Tibial artery (tissue), 4 donors: Measurements from ENCODE around the gene MINDY4.
A peak's percentile ranks its signal among the peaks of the same experiment; 100 is the strongest.

Source experiments
- DNase-seq, 2 donors: peaks; one replicate each; pipeline ENCODE4 v3.0.0-alpha.2; 2019
- H3K27ac ChIP-seq, 2 donors: fragments of 200-600 bp; sonication (generic) in 1 of 2; 1 replicate in 1 of 2; 2 replicates in 1 of 2; pipeline ENCODE4 v1.5.1; 2018 to 2019; ENCODE audit warnings: mild to moderate bottlenecking in 1 of 2
- H3K27me3 ChIP-seq, 2 donors: fragments of 200-600 bp; sonication (generic) in 1 of 2; one replicate each; pipeline versions ENCODE4 v1.5.1 to v1.6.0; 2016 to 2019
- H3K36me3 ChIP-seq, 3 donors: fragments of 200-600 bp; sonication (generic) in 2 of 3; one replicate each; pipeline ENCODE4 v1.5.1; 2016 to 2019; ENCODE audit warnings: mild to moderate bottlenecking in 2 of 3
- H3K4me1 ChIP-seq, 4 donors: fragments of 200-600 bp; sonication (generic) in 2 of 4; 1 replicate in 3 of 4; 2 replicates in 1 of 4; pipeline ENCODE4 v1.5.1; 2016 to 2019
- H3K4me3 ChIP-seq, 2 donors: fragments of 200-600 bp; sonication (generic) in 1 of 2; 1 replicate in 1 of 2; 2 replicates in 1 of 2; pipeline ENCODE4 v1.5.1; 2018 to 2019; ENCODE audit warnings: mild to moderate bottlenecking in 2 of 2
- H3K9me3 ChIP-seq, 3 donors: fragments of 200-600 bp; sonication (generic) in 1 of 3; one replicate each; pipeline ENCODE4 v1.5.1; 2016 to 2019
- intact Hi-C: fragments of 100-400 bp; cut with DNase I; formaldehyde crosslinking; loops from one replicate; pipeline ENCODE4 v1.15.0; 2023; ENCODE audit warnings: low total_unique reads
- TF ChIP-seq, protein P1 (sequence below), 2 experiments: fragments of 200-600 bp in 1 of 2; fragments of 450-650 bp in 1 of 2; IDR thresholded peaks; one replicate each; pipeline ENCODE4 v1.5.1; 2017 to 2019; ENCODE audit warnings: antibody characterized with exemption in 2 of 2, mild to moderate bottlenecking in 1 of 2, moderate library complexity in 1 of 2

Gene MINDY4

DNA sequence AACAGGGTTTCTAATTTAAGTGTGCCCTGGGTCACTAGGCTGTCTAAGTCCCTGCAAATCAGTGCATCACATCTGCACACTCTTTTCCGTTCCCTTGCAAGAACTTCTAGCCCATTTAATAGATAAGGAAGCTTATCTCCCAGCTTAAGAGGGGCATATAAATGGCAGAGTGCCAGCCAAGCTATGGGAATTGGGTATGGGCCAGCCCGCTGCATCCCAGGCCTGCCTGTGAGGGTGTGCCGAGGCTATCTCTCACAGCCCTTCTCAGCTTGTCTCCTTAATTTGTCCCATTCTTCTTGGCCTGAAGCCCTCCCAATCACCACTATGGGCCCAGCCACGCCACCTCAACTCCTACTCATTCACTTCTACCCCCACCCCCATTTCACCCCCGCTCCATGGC is 155.1 kb downstream of the MINDY4 start:
- TF ChIP-seq, protein P1, sequence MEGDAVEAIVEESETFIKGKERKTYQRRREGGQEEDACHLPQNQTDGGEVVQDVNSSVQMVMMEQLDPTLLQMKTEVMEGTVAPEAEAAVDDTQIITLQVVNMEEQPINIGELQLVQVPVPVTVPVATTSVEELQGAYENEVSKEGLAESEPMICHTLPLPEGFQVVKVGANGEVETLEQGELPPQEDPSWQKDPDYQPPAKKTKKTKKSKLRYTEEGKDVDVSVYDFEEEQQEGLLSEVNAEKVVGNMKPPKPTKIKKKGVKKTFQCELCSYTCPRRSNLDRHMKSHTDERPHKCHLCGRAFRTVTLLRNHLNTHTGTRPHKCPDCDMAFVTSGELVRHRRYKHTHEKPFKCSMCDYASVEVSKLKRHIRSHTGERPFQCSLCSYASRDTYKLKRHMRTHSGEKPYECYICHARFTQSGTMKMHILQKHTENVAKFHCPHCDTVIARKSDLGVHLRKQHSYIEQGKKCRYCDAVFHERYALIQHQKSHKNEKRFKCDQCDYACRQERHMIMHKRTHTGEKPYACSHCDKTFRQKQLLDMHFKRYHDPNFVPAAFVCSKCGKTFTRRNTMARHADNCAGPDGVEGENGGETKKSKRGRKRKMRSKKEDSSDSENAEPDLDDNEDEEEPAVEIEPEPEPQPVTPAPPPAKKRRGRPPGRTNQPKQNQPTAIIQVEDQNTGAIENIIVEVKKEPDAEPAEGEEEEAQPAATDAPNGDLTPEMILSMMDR (IDR thresholded peaks at IDR 0.05): no peak
- DNase-seq: peak; percentile 19 to 54
- intact Hi-C loops: no loop called here
- no peaks in the 10 kb centered on the region for H3K27me3 ChIP-seq
- H3K9me3 ChIP-seq: peaks cover 0 to 7% (median 0%) of the 10 kb centered on the region in 3 donors
- peaks cover 0 to 11% (median 10%) of the 10 kb centered on the region in 4 donors for H3K4me1 ChIP-seq
- no peak overlapping the region for H3K27ac ChIP-seq
- H3K4me3 ChIP-seq: no peak overlapping the region
- H3K36me3 ChIP-seq: peaks cover 44 to 64% (median 62%) of the 10 kb centered on the region in 3 donors

DNA sequence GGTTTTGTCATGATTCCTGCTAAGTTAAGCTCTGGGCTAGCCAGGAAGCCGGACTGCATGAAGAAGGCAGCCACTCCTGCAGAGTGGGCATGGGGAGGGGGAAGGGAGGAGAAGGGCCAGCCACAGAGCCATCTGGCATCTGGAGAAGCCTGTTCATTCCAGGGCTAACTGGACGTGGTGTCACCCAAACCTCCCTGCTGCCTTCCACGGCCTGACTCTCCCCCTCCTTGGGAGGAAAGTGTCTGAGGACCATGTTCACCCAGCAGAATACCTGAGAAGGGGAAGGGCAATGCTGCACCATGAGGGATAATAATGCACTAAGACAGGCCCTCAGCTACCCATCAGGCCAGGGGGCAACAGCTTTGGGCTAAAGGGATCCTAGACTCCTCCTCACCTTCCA is 155.8 kb downstream of the MINDY4 start:
- intact Hi-C loops: no loop called here
- H3K9me3 ChIP-seq: peaks cover 0 to 7% (median 0%) of the 10 kb centered on the region in 3 donors

DNA sequence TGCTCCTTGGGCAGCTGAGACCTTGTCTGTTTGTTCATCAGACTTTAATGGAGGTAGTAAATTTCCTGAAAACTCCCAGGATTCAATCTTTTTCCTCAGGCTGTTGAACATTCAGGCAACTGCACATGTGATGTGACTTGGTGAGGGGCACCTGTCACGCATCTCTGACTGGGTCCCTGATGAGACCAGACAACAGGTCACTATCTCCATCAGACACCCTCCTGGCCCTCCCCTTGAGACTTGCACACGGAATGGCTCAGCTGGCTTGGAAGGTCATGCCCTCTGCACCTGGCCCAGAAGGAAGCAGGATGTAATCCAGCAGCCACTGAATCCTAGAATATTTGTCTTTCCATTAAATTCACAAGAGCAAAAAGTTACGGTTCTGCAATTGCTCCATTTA is 156.3 kb downstream of the MINDY4 start:
- Histone ChIP-seq H3K4me3 (no peak overlapping the region), H3K36me3 (peaks cover 41 to 57% (median 51%) of the 10 kb centered on the region in 3 donors), H3K9me3 (peaks cover 0 to 7% (median 0%) of the 10 kb centered on the region in 3 donors), H3K4me1 (no peaks in the 10 kb centered on the region), H3K27me3 (no peaks in the 10 kb centered on the region), H3K27ac (no peak overlapping the region)
- TF ChIP-seq, protein P1 (IDR thresholded peaks at IDR 0.05): no peak
- DNase-seq: peak in 1 of 2 donors; percentile 28
- intact Hi-C loops: no loop called here

More for the DNA sequence above, 155.8 kb downstream of the MINDY4 start:
- H3K4me3 ChIP-seq: no peak overlapping the region
- DNase-seq: no peak
- H3K27me3 ChIP-seq: no peaks in the 10 kb centered on the region
- peaks cover 44 to 62% (median 56%) of the 10 kb centered on the region in 3 donors for H3K36me3 ChIP-seq
- H3K27ac ChIP-seq: no peak overlapping the region
- peaks cover 0 to 4% (median 3%) of the 10 kb centered on the region in 4 donors for H3K4me1 ChIP-seq
- TF ChIP-seq, protein P1 (IDR thresholded peaks at IDR 0.05): no peak

DNA sequence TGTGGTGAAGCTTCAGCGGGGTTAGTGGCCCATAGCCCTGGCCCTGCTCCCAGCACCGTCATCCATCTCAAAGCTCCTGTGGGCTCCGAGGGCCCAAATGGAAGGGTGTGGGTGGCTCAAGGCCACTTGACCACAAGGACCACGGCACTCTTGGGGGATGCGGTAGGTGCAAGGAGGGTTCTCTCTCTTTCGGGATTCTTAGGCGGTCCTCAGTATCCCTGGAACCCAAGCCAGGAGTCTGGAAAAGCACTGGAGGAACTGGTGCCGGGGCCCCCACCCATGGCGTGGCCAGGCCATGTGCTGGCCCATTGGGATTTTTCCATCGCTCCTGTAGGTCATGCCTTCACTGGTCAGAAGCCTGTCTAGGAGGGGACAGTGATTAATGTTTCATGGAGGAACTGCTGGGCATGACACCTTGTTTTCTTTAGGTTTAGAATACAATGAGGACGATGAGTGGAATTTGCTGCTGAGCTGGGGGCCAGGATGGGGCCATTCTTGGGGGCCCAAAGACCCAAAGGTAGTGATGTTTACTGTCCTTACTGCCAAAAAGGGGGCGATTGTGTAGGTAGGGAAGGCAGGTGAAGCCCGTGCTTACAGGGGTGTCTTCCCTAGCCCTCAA is 157.1 kb downstream of the MINDY4 start:
- intact Hi-C loops: no loop called here
- peak in 1 of 2 donors; percentile 48 for DNase-seq
- no peaks in the 10 kb centered on the region for H3K4me1 ChIP-seq
- no peak overlapping the region for H3K4me3 ChIP-seq
- H3K36me3 ChIP-seq: peaks cover 40 to 49% (median 43%) of the 10 kb centered on the region in 3 donors
- H3K27me3 ChIP-seq: no peaks in the 10 kb centered on the region
- TF ChIP-seq, protein P1 (IDR thresholded peaks at IDR 0.05): no peak
- no peak overlapping the region for H3K27ac ChIP-seq
- peaks cover 0 to 7% (median 0%) of the 10 kb centered on the region in 3 donors for H3K9me3 ChIP-seq

DNA sequence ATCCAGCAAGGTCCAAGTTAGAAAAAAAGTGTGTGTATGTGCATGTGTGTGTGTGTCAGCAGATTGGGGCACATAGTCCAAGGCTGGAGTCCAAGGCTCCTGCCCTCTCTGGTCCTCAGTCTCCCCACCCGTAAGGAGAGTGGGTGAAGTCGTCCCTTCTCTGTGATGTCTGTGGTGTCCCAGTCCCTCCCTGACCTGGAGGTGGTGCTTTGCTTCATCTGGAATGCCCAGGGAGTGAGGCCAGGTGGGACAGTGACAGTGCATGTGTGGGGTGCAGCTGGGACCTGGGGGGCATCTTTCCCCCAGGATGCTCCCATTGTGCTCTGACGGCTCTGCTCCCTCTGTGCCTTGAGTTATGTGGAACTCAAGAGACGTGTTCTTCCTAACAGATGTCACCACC is 158.5 kb downstream of the MINDY4 start:
- peak in 1 of 2 donors; percentile 34 for DNase-seq
- no peak overlapping the region for H3K4me3 ChIP-seq
- no peaks in the 10 kb centered on the region for H3K4me1 ChIP-seq
- TF ChIP-seq, protein P1 (IDR thresholded peaks at IDR 0.05): no peak
- H3K27ac ChIP-seq: peak overlapping the region in 1 of 2 donors; percentile 3
- H3K9me3 ChIP-seq: peaks cover 0 to 7% (median 0%) of the 10 kb centered on the region in 3 donors
- intact Hi-C loops: no loop called here
- peaks cover 27 to 36% (median 30%) of the 10 kb centered on the region in 3 donors for H3K36me3 ChIP-seq
- H3K27me3 ChIP-seq: no peaks in the 10 kb centered on the region
